ENCODE measurements around the gene KRT84.

Gene KRT84

GRCh38 chr12:52338241-52338960 lies 47.1 kb downstream of the KRT84 start:
- no peak for DNase-seq

GRCh38 chr12:52337054-52337453 lies 48.4 kb downstream of the KRT84 start:
- DNase-seq = no peak

GRCh38 chr12:52336641-52337040 lies 48.8 kb downstream of the KRT84 start:
- no peak for DNase-seq

GRCh38 chr12:52335598-52336262 lies 49.7 kb downstream of the KRT84 start:
- DNase-seq = no peak

- DNase-seq = no peak
Measured at GRCh38 chr12:52334185-52334584, 51.3 kb downstream of the KRT84 start.

- no peak for DNase-seq
Measured at GRCh38 chr12:52333321-52333720, 52.1 kb downstream of the KRT84 start.

- no peak for DNase-seq
Measured at GRCh38 chr12:52332381-52332780, 53.1 kb downstream of the KRT84 start.

GRCh38 chr12:52331833-52332232 lies 53.6 kb downstream of the KRT84 start:
- DNase-seq = no peak

- DNase-seq = no peak
Measured at GRCh38 chr12:52331039-52331438, 54.4 kb downstream of the KRT84 start.

- DNase-seq = no peak
Measured at GRCh38 chr12:52327830-52328500, 57.5 kb downstream of the KRT84 start.
